Stomach (tissue), 4 donors: ENCODE measurements around the gene ATG2B.

ENCODE experiments used
- EP300 ChIP-seq: sonication (generic); formaldehyde crosslinking; IDR thresholded peaks from one replicate; pipeline ENCODE4 v1.6.1; 2017; ENCODE audit warnings: antibody characterized with exemption
- POLR2A ChIP-seq, 4 donors: fragments of 450-650 bp; IDR thresholded peaks; one replicate each; pipeline ENCODE4 v1.6.1; 2016; ENCODE audit warnings: antibody characterized with exemption in 4 of 4, control low read depth in 2 of 4, mild to moderate bottlenecking in 1 of 4, moderate library complexity in 1 of 4

- TF ChIP-seq POLR2A (IDR thresholded peaks at IDR 0.05) (no peak), EP300 (no peak)
Measured at GRCh38 chr14:96380735-96381134, 17.6 kb upstream of the ATG2B start.
